Uterus (tissue), 2 donors: Measurements from ENCODE around the gene HBM.

Experiments used
- POLR2A ChIP-seq, 2 donors: fragments of 450-650 bp; IDR thresholded peaks; one replicate each; pipeline ENCODE4 v1.6.1; 2016; ENCODE audit warnings: antibody characterized with exemption in 2 of 2, mild to moderate bottlenecking in 1 of 2, moderate library complexity in 1 of 2
- TF ChIP-seq, protein P1 (sequence below), 4 experiments: fragments of 200-600 bp in 2 of 4; fragments of 450-650 bp in 2 of 4; sonication (generic) in 2 of 4; IDR thresholded peaks; one replicate each; pipeline ENCODE4 v1.5.1; 2016 to 2019; ENCODE audit warnings: antibody characterized with exemption in 4 of 4, mild to moderate bottlenecking in 2 of 4, moderate library complexity in 1 of 4

DNA sequence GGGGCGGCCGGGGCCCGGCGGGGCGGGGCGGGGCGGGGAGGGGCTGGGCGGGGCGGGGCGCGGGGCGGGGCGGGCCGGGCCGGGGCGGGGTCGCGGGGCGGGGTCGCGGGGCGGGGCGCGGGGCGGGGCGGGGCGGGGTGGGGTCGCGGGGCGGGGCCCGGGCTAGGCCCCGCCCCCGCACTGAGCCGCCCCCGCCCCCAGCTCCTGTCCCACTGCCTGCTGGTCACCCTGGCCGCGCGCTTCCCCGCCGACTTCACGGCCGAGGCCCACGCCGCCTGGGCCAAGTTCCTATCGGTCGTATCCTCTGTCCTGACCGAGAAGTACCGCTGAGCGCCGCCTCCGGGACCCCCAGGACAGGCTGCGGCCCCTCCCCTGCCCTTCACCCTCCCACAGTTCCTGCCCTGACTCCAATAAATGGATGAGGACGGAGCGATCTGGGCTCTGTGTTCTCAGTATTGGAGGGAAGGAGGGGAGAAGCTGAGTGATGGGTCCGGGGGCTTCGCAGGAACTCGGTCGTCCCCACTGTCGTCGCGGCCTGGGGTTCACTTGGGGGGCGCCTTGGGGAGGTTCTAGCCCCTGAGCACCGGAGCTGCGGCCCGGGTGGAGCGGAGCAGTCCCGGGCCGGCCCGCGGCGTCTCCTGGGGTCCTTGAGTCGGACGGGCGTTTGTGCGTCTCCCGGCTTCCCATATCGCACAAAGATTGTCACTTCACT, 795 bp upstream of the HBM start:
- TF ChIP-seq, protein P1, sequence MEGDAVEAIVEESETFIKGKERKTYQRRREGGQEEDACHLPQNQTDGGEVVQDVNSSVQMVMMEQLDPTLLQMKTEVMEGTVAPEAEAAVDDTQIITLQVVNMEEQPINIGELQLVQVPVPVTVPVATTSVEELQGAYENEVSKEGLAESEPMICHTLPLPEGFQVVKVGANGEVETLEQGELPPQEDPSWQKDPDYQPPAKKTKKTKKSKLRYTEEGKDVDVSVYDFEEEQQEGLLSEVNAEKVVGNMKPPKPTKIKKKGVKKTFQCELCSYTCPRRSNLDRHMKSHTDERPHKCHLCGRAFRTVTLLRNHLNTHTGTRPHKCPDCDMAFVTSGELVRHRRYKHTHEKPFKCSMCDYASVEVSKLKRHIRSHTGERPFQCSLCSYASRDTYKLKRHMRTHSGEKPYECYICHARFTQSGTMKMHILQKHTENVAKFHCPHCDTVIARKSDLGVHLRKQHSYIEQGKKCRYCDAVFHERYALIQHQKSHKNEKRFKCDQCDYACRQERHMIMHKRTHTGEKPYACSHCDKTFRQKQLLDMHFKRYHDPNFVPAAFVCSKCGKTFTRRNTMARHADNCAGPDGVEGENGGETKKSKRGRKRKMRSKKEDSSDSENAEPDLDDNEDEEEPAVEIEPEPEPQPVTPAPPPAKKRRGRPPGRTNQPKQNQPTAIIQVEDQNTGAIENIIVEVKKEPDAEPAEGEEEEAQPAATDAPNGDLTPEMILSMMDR (IDR thresholded peaks at IDR 0.05), result no peak
- no peak for TF ChIP-seq POLR2A (IDR thresholded peaks at IDR 0.05)
